ENCODE data around the gene ANKIB1.
A peak's percentile ranks its signal among the peaks of the same experiment; 100 is the strongest.
"Not testable (repeated sequence)": the region's sequence is repeated elsewhere in the genome, so short reads cannot be mapped to it uniquely, and the experiment has no call there.

ANKIB1 gene

GRCh38 chr7:92330835-92331438 lies 85.2 kb downstream of the ANKIB1 start:
- FAIRE-seq = no peak

GRCh38 chr7:92331508-92331907 lies 85.7 kb downstream of the ANKIB1 start:
- no peak for FAIRE-seq

- FAIRE-seq = no peak
Observed at GRCh38 chr7:92332782-92333181, 87.0 kb downstream of the ANKIB1 start.

- peak; percentile 64 for FAIRE-seq
Observed at GRCh38 chr7:92333866-92334265, 88.1 kb downstream of the ANKIB1 start.

GRCh38 chr7:92335574-92335973 lies 89.8 kb downstream of the ANKIB1 start:
- no peak for FAIRE-seq

GRCh38 chr7:92336662-92337340 lies 91.0 kb downstream of the ANKIB1 start:
- no peak for FAIRE-seq

- FAIRE-seq = no peak
Observed at GRCh38 chr7:92340016-92340415, 94.2 kb downstream of the ANKIB1 start.

- no peak for FAIRE-seq
Observed at GRCh38 chr7:92343714-92344113, 97.9 kb downstream of the ANKIB1 start.

- peak; percentile 38 for FAIRE-seq
Observed at GRCh38 chr7:92352009-92352408, 106.2 kb downstream of the ANKIB1 start.

- FAIRE-seq = no peak
Observed at GRCh38 chr7:92354214-92354613, 108.4 kb downstream of the ANKIB1 start.

- FAIRE-seq = no peak
Observed at GRCh38 chr7:92356406-92356805, 110.6 kb downstream of the ANKIB1 start.

- FAIRE-seq = no peak
Observed at GRCh38 chr7:92357260-92357659, 111.5 kb downstream of the ANKIB1 start.

GRCh38 chr7:92359179-92359578 lies 113.4 kb downstream of the ANKIB1 start:
- not testable (repeated sequence) for FAIRE-seq

GRCh38 chr7:92359801-92360200 lies 114.0 kb downstream of the ANKIB1 start:
- FAIRE-seq = no peak

GRCh38 chr7:92360387-92360786 lies 114.6 kb downstream of the ANKIB1 start:
- no peak for FAIRE-seq

- FAIRE-seq = no peak
Observed at GRCh38 chr7:92362131-92362530, 116.4 kb downstream of the ANKIB1 start.

- FAIRE-seq = no peak
Observed at GRCh38 chr7:92366730-92367129, 121.0 kb downstream of the ANKIB1 start.

GRCh38 chr7:92368741-92369140 lies 123.0 kb downstream of the ANKIB1 start:
- no peak for FAIRE-seq

GRCh38 chr7:92375013-92375412 lies 129.2 kb downstream of the ANKIB1 start:
- FAIRE-seq = no peak

- no peak for FAIRE-seq
Observed at GRCh38 chr7:92391071-92391470, 145.3 kb downstream of the ANKIB1 start.

GRCh38 chr7:92397542-92397941 lies 151.8 kb downstream of the ANKIB1 start:
- FAIRE-seq = no peak

- peak; percentile 72 for FAIRE-seq
Observed at GRCh38 chr7:92400013-92400412, 154.2 kb downstream of the ANKIB1 start.

- no peak for FAIRE-seq
Observed at GRCh38 chr7:92402920-92403759, 157.4 kb downstream of the ANKIB1 start.

- FAIRE-seq = no peak
Observed at GRCh38 chr7:92403760-92404074, 157.9 kb downstream of the ANKIB1 start.
